NCI-H187 (cell line): ENCODE data around the gene KRTAP4-3.
"Not testable (repeated sequence)": the region's sequence is repeated elsewhere in the genome, so short reads cannot be mapped to it uniquely, and the experiment has no call there.

Source experiments
- DNase-seq, 2 experiments: peaks; one replicate each; lab custom pipeline; 2025; lab: John Stamatoyannopoulos, UW

KRTAP4-3 gene

GRCh38 chr17:41168121-41168520, at the start of gene KRTAP4-3:
Gene KRTAP4-3 (minus strand): TSS chr17:41168221. CDS start chr17:41168172, 49 bp downstream.
- DNase-seq, result no peak

DNA sequence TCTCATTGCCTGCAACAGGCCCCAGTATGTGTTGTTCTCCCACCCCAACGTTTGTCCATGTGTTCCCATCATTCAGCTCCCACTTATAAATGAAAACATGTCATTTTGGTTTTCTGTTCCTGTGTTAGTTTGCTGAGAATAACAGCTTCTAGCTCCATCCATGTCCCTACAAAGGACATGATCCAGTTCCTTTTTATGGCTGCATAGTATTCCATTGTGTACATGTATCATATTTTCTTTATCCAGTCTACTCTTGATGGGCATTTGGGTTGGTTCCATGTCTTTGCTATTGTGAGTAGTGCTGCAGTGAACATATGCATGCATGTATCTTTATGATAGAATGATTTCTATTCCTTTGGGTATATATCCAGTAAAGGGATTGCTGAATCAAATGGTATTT, 47.7 kb upstream of the KRTAP4-3 start:
- no peak for DNase-seq

DNA sequence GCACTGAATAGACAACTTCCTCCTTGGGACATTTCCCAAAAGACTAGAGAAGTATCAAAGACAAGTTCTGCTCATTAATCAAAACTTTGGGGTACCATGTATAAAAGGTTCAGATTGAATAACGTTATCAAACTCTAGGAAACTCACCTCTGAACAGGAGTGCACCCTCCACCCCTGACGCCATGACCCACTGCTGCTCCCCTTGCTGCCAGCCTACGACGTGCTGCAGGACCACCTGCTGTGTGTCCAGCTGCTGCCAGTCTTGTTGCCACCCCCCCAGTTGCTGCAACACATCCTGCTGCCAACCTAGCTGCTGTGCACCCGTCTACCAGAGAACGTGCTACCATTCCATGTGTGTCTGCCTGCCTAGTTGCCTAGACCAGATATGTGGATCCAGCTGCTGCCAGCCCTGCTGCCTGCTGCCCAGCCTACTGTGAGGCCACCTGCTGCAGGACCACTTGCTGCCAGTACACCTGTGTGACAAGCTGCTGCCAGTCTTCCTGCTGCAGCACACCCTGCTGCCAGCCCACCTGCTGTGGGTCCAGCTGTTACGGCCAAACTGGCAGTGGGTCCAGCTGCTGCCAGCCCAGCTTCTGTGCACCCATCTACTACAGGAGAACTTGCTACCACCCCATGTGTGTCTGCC, 44.6 kb upstream of the KRTAP4-3 start:
- no peak for DNase-seq

DNA sequence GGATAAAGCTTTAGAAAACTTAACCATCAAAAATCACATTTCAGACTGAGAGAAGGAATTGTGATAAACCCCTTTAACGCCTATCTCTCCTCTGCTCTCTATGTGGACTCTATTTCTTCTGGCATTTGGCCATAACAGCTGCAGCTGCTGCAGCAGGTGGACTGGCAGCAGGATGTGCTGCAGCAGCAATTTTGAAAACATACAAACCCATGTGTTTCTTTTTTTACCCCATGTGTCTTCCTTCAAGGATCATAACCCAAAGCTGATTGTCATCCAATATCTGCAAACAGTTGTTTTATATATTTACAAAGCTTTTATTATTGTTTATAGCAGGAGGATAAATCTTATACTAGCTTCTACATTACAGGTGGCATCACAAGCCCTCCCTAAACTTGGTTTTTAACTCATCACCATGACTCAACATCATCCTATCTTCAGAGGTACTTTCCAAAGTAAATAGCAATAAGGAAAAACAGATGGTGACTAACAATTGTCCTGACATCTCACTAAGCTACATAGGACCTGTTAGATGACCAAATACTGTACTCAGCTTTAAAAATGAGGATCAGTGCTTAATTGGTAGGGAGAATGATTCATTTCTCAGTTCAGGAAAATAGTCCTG, 43.9 kb upstream of the KRTAP4-3 start:
- peak in 1 of 2 experiments; percentile 30 for DNase-seq

DNA sequence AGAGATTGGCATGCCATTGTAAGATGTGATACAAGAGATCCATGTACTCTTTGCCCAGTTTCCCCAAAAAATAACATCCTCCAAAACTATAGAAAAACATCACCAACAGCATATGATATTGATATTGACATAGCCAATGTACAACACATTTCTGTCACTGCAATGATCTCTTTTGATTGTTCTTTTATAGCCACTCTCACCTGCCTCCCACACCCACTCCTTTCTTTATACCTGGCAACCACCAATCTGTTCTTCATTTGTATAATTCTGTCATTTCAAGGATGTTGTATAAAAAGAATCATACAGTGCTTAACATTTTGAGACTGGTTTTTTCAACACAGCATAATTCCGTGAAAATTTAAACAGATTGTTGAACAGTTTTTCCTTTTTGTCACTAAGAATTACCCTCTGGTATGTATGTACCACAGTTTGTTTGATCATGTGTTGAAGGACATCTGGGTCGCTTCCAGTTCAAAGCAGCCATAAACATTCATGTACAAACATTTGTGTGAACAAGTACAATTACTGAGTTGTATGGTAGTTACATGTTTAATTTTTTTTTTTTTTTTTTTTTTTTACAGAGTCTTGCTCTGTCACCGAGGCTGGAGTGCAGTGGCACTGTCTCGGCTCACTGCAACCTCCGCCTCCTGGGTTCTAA, 31.5 kb upstream of the KRTAP4-3 start:
- DNase-seq, result no peak

DNA sequence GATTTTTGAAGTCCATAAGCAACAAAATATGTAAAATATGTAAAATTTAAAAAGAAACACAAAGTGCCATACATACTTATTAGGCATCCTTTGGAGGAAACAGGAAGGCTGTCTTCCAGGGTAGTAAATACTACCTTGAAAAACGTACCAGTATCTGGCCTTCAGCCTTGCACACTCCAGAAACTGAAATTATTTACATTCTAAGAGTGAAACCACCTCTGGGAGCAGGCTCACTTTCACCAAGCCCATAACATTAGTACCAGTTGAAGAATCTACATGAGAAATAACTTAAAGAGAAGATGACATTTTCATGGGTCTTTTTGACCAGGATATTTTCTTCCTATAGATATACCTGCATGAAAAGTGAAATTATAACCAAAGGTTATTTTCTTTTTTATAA, 28.0 kb upstream of the KRTAP4-3 start:
- DNase-seq, result no peak

DNA sequence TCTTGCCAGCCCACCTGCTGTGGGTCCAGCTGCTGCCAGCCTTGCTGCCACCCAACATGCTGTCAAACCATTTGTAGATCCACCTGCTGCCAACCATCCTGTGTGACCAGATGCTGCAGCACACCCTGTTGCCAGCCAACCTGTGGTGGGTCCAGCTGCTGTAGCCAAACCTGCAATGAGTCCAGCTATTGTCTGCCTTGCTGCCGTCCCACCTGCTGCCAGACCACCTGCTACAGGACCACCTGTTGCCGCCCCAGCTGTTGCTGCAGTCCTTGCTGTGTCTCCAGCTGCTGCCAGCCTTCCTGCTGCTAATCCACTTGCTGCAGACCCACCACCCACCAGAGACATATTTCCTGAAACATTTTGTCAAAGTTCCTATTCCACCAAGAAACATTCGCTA, 22.3 kb upstream of the KRTAP4-3 start:
- DNase-seq, result no peak

- not testable (repeated sequence) for DNase-seq
These were observed 21.9 kb upstream of the KRTAP4-3 start, which contains the start of gene KRTAP9-1 for GRCh38 chr17:41189837-41190318. Gene KRTAP9-1 (plus strand): TSS chr17:41189887. CDS start chr17:41189887, 0 bp downstream.

GRCh38 chr17:41186872-41187271, 18.9 kb upstream of the KRTAP4-3 start:
- no peak for DNase-seq

DNA sequence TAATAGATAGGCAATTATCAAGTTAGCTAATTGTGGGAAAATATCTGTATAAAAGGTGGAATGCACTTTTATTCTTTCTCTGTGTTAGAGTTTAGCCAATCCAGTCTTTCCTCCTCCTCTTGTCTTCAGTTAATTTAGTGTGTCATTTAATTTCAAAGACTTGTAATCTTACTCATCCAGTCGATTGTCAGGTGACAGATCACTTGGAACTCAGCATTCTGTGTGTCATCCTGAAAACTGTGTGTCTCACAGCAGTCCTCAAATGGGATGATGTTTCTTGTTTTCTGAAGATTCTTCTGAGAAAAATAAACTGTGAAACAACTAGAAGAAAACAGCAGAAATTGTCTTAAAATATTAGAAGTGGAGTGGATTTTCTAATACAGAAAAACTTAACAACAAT, 17.0 kb upstream of the KRTAP4-3 start:
- no peak for DNase-seq

- DNase-seq, result no peak
These were observed 16.5 kb upstream of the KRTAP4-3 start, which contains the start of gene KRTAP4-1 for GRCh38 chr17:41184480-41184961. Gene KRTAP4-1 (minus strand): TSS chr17:41184911. CDS start chr17:41184854, 57 bp downstream.

GRCh38 chr17:41178843-41179616, 11.0 kb upstream of the KRTAP4-3 start:
- no peak for DNase-seq

GRCh38 chr17:41178341-41178740, 10.3 kb upstream of the KRTAP4-3 start:
- no peak for DNase-seq

GRCh38 chr17:41177727-41178271, 9.8 kb upstream of the KRTAP4-3 start, which contains the start of gene KRTAP4-2:
Gene KRTAP4-2 (minus strand): TSS chr17:41178221. CDS start chr17:41178164, 57 bp downstream.
- DNase-seq, result no peak

DNA sequence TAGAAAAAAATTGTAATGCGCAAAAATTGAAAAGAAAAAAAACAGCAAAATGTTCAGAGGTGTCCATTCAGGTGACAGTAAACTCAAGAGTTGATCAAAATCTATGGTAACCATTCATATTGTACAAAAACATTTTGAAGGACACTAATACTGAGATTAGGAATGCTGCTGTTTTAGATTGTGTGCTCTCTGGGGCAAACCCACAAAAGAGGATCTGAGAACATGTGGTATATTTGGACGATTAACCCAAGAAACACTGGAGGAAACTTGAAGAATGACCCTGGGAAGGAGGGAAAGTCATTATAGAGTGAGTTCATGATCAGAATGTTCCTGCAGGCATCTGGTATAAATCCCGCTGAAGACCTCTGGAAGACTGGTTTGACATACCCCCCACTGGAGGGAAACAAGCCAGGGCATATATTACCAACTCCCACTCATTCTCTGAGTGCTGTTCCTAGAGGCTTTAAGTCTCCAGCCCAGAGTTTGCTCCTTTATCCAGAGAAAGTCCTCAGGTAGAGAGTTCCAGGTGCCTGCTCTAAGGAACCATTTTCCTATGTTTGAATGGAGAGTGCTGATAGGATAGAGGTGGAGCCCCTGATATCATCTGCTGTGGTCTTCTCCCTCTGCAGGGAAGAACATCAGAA, 8.8 kb upstream of the KRTAP4-3 start:
- no peak for DNase-seq

GRCh38 chr17:41171886-41172285, 3.9 kb upstream of the KRTAP4-3 start:
- DNase-seq, result no peak

DNA sequence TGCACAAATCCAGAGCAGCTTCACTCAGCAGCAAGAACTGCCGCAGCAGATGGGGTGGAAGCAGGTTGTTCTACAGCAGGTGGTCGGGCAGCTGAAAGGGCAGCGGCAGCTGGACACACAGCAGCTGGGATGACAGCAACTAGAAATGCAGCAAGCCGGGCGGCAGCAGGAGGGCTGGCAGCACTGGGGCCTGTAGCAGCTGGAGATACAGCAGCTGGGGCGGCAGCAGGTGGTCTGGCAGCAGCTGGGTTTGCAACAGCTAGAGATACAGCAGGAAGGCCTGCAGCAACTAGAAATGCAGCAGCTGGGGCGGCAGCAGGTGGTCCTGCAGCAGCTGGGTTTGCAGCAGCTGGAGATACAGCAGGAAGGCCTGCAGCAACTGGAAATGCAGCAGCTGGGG, 460 bp downstream of the KRTAP4-3 start:
- DNase-seq, result no peak

DNA sequence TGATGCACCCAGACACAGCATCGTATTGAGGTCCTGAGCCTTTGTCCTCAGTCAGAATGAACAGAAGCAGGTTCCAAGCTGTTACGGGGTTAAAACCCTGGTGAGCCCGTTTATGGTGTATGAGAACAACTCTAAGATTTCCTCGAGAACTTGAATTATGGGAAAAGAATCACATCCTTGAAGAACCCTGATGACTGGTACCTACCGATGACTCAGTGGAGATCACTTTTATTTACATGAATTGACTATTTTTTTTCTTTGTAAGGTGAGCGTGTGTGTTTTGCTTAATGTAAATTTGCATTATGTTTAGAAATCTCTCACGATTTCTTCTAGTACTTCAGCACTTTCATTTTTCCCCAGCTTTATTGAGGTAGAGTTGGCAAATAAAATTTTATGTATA, 4.2 kb downstream of the KRTAP4-3 start:
- DNase-seq, result no peak

GRCh38 chr17:41160648-41161047, 7.4 kb downstream of the KRTAP4-3 start, which contains the start of gene KRTAP4-4:
Gene KRTAP4-4 (minus strand): TSS chr17:41160748. CDS start chr17:41160691, 57 bp downstream.
- DNase-seq, result no peak

GRCh38 chr17:41160190-41160589, 7.8 kb downstream of the KRTAP4-3 start:
- not testable (repeated sequence) for DNase-seq

- no peak for DNase-seq
These were observed 14.2 kb downstream of the KRTAP4-3 start for GRCh38 chr17:41153856-41154255.
